Measurements from ENCODE around the gene CHRNA4.

The CHRNA4 gene

GRCh38 chr20:63403403-63404105 lies 42.4 kb upstream of the CHRNA4 start:
- H3K9me3 ChIP-seq (ENCODE audit: insufficient read depth, low read length, severe bottlenecking), result no peaks in the 10 kb centered on the region
- no peaks in the 10 kb centered on the region for H3K4me1 ChIP-seq (ENCODE audit: insufficient read depth, low read length)
- no peak for TF ChIP-seq CTCF (IDR thresholded peaks at IDR 0.05; ENCODE audit: borderline replicate concordance, extremely low read depth, low read length, poor library complexity, severe bottlenecking)
- TF ChIP-seq EZH2 (IDR thresholded peaks at IDR 0.05; ENCODE audit: borderline replicate concordance, low read depth, low read length, severe bottlenecking), result no peak
- no peak overlapping the region for H3K9ac ChIP-seq (ENCODE audit: low read depth, low read length)
- no peak overlapping the region for H3K4me2 ChIP-seq (ENCODE audit: insufficient read depth, low read length)
- no peak overlapping the region for H3K27ac ChIP-seq (ENCODE audit: low read length)
- no peak overlapping the region for H2AFZ ChIP-seq (ENCODE audit: low read depth, low read length)
- no peak overlapping the region for H3K4me3 ChIP-seq (ENCODE audit: low read depth in 1 of 2, low read length in 2 of 2)
- H3K36me3 ChIP-seq (ENCODE audit: insufficient read depth, low read length), result no peaks in the 10 kb centered on the region
- H4K20me1 ChIP-seq (ENCODE audit: insufficient read depth, low read length), result peaks cover 15% of the 10 kb centered on the region
- DNase-seq (no peak), ATAC-seq (ENCODE audit: insufficient read depth, low read depth) (no peak)
- no peaks in the 10 kb centered on the region for H3K27me3 ChIP-seq (ENCODE audit: insufficient read depth, low read length, poor library complexity)
- H3K79me2 ChIP-seq (ENCODE audit: insufficient read depth, low read length), result no peaks in the 10 kb centered on the region

- Histone ChIP-seq H3K4me3 (ENCODE audit: low read depth in 1 of 2, low read length in 2 of 2) (no peak overlapping the region), H2AFZ (ENCODE audit: low read depth, low read length) (no peak overlapping the region), H3K79me2 (ENCODE audit: insufficient read depth, low read length) (no peaks in the 10 kb centered on the region), H3K4me2 (ENCODE audit: insufficient read depth, low read length) (no peak overlapping the region), H3K27ac (ENCODE audit: low read length) (no peak overlapping the region), H3K27me3 (ENCODE audit: insufficient read depth, low read length, poor library complexity) (no peaks in the 10 kb centered on the region), H4K20me1 (ENCODE audit: insufficient read depth, low read length) (peaks cover 15% of the 10 kb centered on the region), H3K36me3 (ENCODE audit: insufficient read depth, low read length) (no peaks in the 10 kb centered on the region), H3K4me1 (ENCODE audit: insufficient read depth, low read length) (no peaks in the 10 kb centered on the region), H3K9me3 (ENCODE audit: insufficient read depth, low read length, severe bottlenecking) (no peaks in the 10 kb centered on the region), H3K9ac (ENCODE audit: low read depth, low read length) (no peak overlapping the region)
- DNase-seq (no peak), ATAC-seq (ENCODE audit: insufficient read depth, low read depth) (no peak)
- TF ChIP-seq EZH2 (IDR thresholded peaks at IDR 0.05; ENCODE audit: borderline replicate concordance, low read depth, low read length, severe bottlenecking) (no peak), CTCF (IDR thresholded peaks at IDR 0.05; ENCODE audit: borderline replicate concordance, extremely low read depth, low read length, poor library complexity, severe bottlenecking) (no peak)
Observed at GRCh38 chr20:63402860-63403220, 41.7 kb upstream of the CHRNA4 start.

GRCh38 chr20:63402181-63402859 lies 41.2 kb upstream of the CHRNA4 start:
- no peak for TF ChIP-seq EZH2 (IDR thresholded peaks at IDR 0.05; ENCODE audit: borderline replicate concordance, low read depth, low read length, severe bottlenecking)
- no peak for TF ChIP-seq CTCF (IDR thresholded peaks at IDR 0.05; ENCODE audit: borderline replicate concordance, extremely low read depth, low read length, poor library complexity, severe bottlenecking)
- H3K4me1 ChIP-seq (ENCODE audit: insufficient read depth, low read length), result no peaks in the 10 kb centered on the region
- no peak for ATAC-seq (ENCODE audit: insufficient read depth, low read depth)
- H3K27ac ChIP-seq (ENCODE audit: low read length), result no peak overlapping the region
- H3K4me2 ChIP-seq (ENCODE audit: insufficient read depth, low read length), result no peak overlapping the region
- peaks cover 13% of the 10 kb centered on the region; the same call in 1 of the 2 replicates for H4K20me1 ChIP-seq (ENCODE audit: insufficient read depth, low read length)
- no peaks in the 10 kb centered on the region for H3K79me2 ChIP-seq (ENCODE audit: insufficient read depth, low read length)
- no peak for DNase-seq
- no peak overlapping the region for H3K4me3 ChIP-seq (ENCODE audit: low read depth in 1 of 2, low read length in 2 of 2)
- H3K36me3 ChIP-seq (ENCODE audit: insufficient read depth, low read length), result no peaks in the 10 kb centered on the region
- no peak overlapping the region for H2AFZ ChIP-seq (ENCODE audit: low read depth, low read length)
- H3K27me3 ChIP-seq (ENCODE audit: insufficient read depth, low read length, poor library complexity), result no peaks in the 10 kb centered on the region
- H3K9me3 ChIP-seq (ENCODE audit: insufficient read depth, low read length, severe bottlenecking), result no peaks in the 10 kb centered on the region
- H3K9ac ChIP-seq (ENCODE audit: low read depth, low read length), result no peak overlapping the region
